Stimulated activated CD8-positive, alpha-beta memory T cell treated with anti-CD3 and anti-CD28 coated beads, Interleukin-7, amount 100 ng/mL, for 1 hour (primary cell): ENCODE results near the gene HNRNPR.
A peak's percentile ranks its signal among the peaks of the same experiment; 100 is the strongest.

Experiments used
- DNase-seq, 2 donors: peaks; one replicate each; pipeline ENCODE4 v3.0.0-alpha.2; 2020; ENCODE audit warnings: low read depth in 2 of 2

HNRNPR gene

GRCh38 chr1:23369335-23370013 is 25.4 kb upstream of the HNRNPR start, which contains the start of gene ZNF436:
TSS of gene ZNF436 (minus strand) at chr1:23369836. CDS start at chr1:23368005, 1,831 bp downstream.
- peak in 1 of 2 donors; percentile 23 for DNase-seq

- peak; percentile 62 to 71 for DNase-seq
Observed at GRCh38 chr1:23368562-23369334, 24.7 kb upstream of the HNRNPR start.

GRCh38 chr1:23367791-23368561 is 23.9 kb upstream of the HNRNPR start:
- DNase-seq = peak; percentile 93 to 95

GRCh38 chr1:23367451-23367790 is 23.3 kb upstream of the HNRNPR start:
- no peak for DNase-seq

- no peak for DNase-seq
Observed at GRCh38 chr1:23366598-23366997, 22.5 kb upstream of the HNRNPR start.

GRCh38 chr1:23366146-23366545 is 22.1 kb upstream of the HNRNPR start:
- no peak for DNase-seq

- no peak for DNase-seq
Observed at GRCh38 chr1:23362218-23362713, 18.2 kb upstream of the HNRNPR start.

- no peak for DNase-seq
Observed at GRCh38 chr1:23358310-23358875, 14.3 kb upstream of the HNRNPR start.

GRCh38 chr1:23357138-23357908 is 13.2 kb upstream of the HNRNPR start:
- DNase-seq = no peak

GRCh38 chr1:23356471-23357137 is 12.5 kb upstream of the HNRNPR start:
- no peak for DNase-seq

- DNase-seq = no peak
Observed at GRCh38 chr1:23354245-23354644, 10.2 kb upstream of the HNRNPR start.

GRCh38 chr1:23352096-23352695 is 8.1 kb upstream of the HNRNPR start:
- no peak for DNase-seq

GRCh38 chr1:23345920-23346319 is 1.8 kb upstream of the HNRNPR start:
- DNase-seq = no peak

- DNase-seq = no peak
Observed at GRCh38 chr1:23344987-23345472, 946 bp upstream of the HNRNPR start.

- no peak for DNase-seq
Observed at GRCh38 chr1:23343221-23344110, 618 bp downstream of the HNRNPR start.

GRCh38 chr1:23341931-23342692 is 2.0 kb downstream of the HNRNPR start:
- DNase-seq = no peak

- DNase-seq = no peak
Observed at GRCh38 chr1:23339632-23340031, 4.5 kb downstream of the HNRNPR start.

GRCh38 chr1:23337869-23338268 is 6.2 kb downstream of the HNRNPR start:
- no peak for DNase-seq
